Measurements from ENCODE around the gene TMED9. TPM values are rescaled to one million over a fixed set of nuclear protein-coding genes. Genes with fewer than 3 reads are reported as not detected.
A peak's percentile ranks its signal among the peaks of the same experiment; 100 is the strongest.

TMED9 gene
- total RNA-seq, 2 donors from 2014 or later: 82.2 to 155 TPM

DNA sequence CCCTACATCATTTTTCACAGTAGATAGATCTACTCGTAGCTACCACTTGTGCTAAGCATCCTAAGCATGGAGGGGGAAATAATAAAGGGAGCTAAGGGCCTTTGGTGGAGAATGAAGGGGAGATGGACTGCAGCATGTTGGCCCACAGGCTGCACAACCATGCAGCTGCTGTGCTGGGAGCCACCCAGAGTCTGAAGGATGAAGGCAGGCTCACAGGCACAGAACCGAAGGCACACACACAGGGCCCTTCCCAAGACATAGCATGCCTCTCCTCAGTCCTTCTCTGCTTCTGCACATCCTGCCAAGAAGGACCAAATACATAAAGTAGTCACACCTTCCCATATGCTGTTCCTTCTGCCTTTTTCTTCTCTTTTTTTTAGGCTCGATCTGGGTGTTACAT, 44.3 kb upstream of the TMED9 start:
- Histone ChIP-seq H3K9me3 (no peaks in the 10 kb centered on the region), H3K36me3 (replicated peaks in 1 of 2; ENCODE audit: insufficient read depth in 1 of 2, low read depth in 2 of 2) (no peaks in the 10 kb centered on the region), H3K4me1 (peaks cover 52% of the 10 kb centered on the region), H3K27me3 (no peaks in the 10 kb centered on the region), H3K27ac (peak overlapping the region in 1 of 4 donors; percentile 35), H3K4me3 (no peak overlapping the region)
- TF ChIP-seq, protein P1, sequence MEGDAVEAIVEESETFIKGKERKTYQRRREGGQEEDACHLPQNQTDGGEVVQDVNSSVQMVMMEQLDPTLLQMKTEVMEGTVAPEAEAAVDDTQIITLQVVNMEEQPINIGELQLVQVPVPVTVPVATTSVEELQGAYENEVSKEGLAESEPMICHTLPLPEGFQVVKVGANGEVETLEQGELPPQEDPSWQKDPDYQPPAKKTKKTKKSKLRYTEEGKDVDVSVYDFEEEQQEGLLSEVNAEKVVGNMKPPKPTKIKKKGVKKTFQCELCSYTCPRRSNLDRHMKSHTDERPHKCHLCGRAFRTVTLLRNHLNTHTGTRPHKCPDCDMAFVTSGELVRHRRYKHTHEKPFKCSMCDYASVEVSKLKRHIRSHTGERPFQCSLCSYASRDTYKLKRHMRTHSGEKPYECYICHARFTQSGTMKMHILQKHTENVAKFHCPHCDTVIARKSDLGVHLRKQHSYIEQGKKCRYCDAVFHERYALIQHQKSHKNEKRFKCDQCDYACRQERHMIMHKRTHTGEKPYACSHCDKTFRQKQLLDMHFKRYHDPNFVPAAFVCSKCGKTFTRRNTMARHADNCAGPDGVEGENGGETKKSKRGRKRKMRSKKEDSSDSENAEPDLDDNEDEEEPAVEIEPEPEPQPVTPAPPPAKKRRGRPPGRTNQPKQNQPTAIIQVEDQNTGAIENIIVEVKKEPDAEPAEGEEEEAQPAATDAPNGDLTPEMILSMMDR (IDR thresholded peaks at IDR 0.05): no peak
- TF ChIP-seq POLR2A (IDR thresholded peaks at IDR 0.05): no peak
- WGBS, 2 donors: 67 to 71% methylated on average over 3 of the region's 3 CpGs
- DNase-seq (no peak), ATAC-seq (no peak)
- intact Hi-C loops (cut with DNase I): no loop called here

DNA sequence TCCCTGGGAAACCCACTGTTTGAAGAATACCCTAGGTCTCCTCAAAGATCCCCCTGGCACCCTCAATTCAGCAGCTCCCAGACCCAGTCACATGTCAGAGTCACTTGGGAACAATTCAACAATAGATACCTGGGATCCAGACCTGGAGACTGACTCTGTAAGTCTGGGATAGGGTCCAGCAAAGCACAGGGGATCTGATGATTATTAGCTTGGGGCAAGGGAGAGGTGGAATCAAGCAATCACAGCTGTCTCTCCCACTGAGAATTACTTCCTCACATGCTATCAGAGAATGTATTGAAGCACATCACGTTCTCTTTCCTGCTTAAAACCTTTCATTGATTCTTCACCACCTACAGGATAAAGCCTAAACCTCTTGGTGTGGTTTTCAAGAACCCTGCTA, 43.5 kb upstream of the TMED9 start:
- WGBS, 2 donors: 21 to 25% methylated on average over 1 of the region's 1 CpG
- H3K4me1 ChIP-seq: peaks cover 60% of the 10 kb centered on the region
- H3K36me3 ChIP-seq (replicated peaks in 1 of 2; ENCODE audit: insufficient read depth in 1 of 2, low read depth in 2 of 2): no peaks in the 10 kb centered on the region
- peak overlapping the region in 2 of 4 donors; percentile 35 to 62 for H3K27ac ChIP-seq
- ATAC-seq (peak; percentile 23), DNase-seq (no peak)
- no peaks in the 10 kb centered on the region for H3K27me3 ChIP-seq
- no peak overlapping the region for H3K4me3 ChIP-seq
- no peaks in the 10 kb centered on the region for H3K9me3 ChIP-seq
- TF ChIP-seq, protein P1 (IDR thresholded peaks at IDR 0.05): no peak
- no peak for TF ChIP-seq POLR2A (IDR thresholded peaks at IDR 0.05)
- intact Hi-C loops (cut with DNase I): no loop called here

DNA sequence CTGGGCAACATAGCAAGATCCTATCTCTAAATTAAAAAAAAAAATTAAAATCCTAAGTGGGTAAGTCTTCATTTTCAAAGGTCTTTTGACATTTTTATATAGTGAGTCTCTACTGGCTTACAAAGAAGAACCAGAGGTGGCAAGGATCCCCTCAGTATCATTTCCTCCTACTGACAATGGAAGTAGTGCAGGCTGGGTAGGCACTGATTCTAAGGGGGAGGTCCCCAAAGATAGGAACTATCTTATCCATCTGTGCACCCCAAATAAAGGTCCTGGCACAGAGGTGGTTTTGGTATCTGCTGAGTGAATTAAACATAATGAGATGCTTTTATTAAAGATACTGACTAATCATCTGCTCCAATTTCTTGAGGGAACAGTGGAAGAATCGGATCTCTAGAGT, 41.9 kb upstream of the TMED9 start:
- H3K36me3 ChIP-seq (replicated peaks in 1 of 2; ENCODE audit: insufficient read depth in 1 of 2, low read depth in 2 of 2): no peaks in the 10 kb centered on the region
- TF ChIP-seq, protein P1 (IDR thresholded peaks at IDR 0.05): no peak
- TF ChIP-seq POLR2A (IDR thresholded peaks at IDR 0.05): no peak
- no peak overlapping the region for H3K27ac ChIP-seq
- H3K9me3 ChIP-seq: no peaks in the 10 kb centered on the region
- ATAC-seq (no peak), DNase-seq (no peak)
- intact Hi-C loops (cut with DNase I): no loop called here
- H3K27me3 ChIP-seq: no peaks in the 10 kb centered on the region
- WGBS, 2 donors: 80 to 82% methylated on average over 1 of the region's 1 CpG
- peaks cover 56% of the 10 kb centered on the region for H3K4me1 ChIP-seq
- no peak overlapping the region for H3K4me3 ChIP-seq

DNA sequence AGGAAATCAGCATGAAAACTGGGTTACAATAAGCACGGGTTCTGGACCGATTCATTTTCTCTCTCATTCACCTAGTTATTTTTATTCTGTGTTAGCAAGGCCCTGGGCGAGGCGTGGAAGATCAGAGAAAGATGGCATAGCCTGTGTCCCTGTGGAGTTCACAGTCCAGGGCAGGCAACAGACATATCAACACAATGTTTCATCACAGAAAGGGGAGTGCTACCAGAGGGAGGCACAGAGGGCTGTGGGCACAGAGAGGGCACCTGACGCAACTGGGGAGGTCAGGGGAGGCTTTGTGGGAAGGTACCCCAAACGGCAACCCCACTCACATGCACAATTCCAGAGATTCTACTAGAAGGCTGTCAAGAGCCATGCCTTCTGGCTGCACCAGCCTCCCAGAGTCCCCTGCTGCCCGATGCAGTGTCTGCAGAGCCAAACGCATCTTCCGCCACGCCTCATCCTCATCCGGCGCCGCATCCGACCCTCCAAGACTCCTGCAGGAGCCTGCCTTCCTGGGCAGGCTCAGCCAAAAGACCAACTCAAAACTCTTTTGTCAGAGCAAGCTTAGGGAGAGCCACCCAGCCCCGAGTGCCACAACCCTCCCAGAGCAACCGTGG, 39.1 kb upstream of the TMED9 start:
- no peak for DNase-seq
- Histone ChIP-seq H3K27ac (peak overlapping the region in 2 of 4 donors; percentile 73 to 80), H3K36me3 (replicated peaks in 1 of 2; ENCODE audit: insufficient read depth in 1 of 2, low read depth in 2 of 2) (no peaks in the 10 kb centered on the region), H3K4me3 (peak overlapping the region in 1 of 2 donors; percentile 84), H3K27me3 (no peaks in the 10 kb centered on the region), H3K4me1 (peaks cover 44% of the 10 kb centered on the region), H3K9me3 (no peaks in the 10 kb centered on the region)
- TF ChIP-seq POLR2A (IDR thresholded peaks at IDR 0.05): no peak
- TF ChIP-seq, protein P1 (IDR thresholded peaks at IDR 0.05): no peak
- intact Hi-C loops (cut with DNase I): no loop called here
- no peak for ATAC-seq
- 41 to 60% methylated on average over 10 to 16 of the region's 16 CpGs for WGBS, 2 donors
